Peyer's patch (tissue), 4 donors: ENCODE measurements around the gene CTU2.

Source experiments
- CTCF ChIP-seq, 6 experiments: fragments of 450-650 bp in 4 of 6; fragments of 200-600 bp in 2 of 6; sonication (generic) in 1 of 6; IDR thresholded peaks; one replicate each; pipeline ENCODE4 v1.5.1; 2017 to 2019; ENCODE audit warnings: antibody characterized with exemption in 6 of 6, mild to moderate bottlenecking in 3 of 6, moderate library complexity in 1 of 6
- POLR2A ChIP-seq, 2 donors: fragments of 450-650 bp; IDR thresholded peaks; one replicate each; pipeline ENCODE4 v1.5.1; 2017; ENCODE audit warnings: antibody characterized with exemption in 2 of 2, mild to moderate bottlenecking in 2 of 2, moderate library complexity in 2 of 2

- TF ChIP-seq CTCF (IDR thresholded peaks at IDR 0.05) = no peak
- no peak for TF ChIP-seq POLR2A (IDR thresholded peaks at IDR 0.05)
These were observed 56.6 kb downstream of the CTU2 start for GRCh38 chr16:88762941-88763340.
